Stromal cell of bone marrow (primary cell): Measurements from ENCODE around the gene MARK3.
"Not testable (repeated sequence)": the region's sequence is repeated elsewhere in the genome, so short reads cannot be mapped to it uniquely, and the experiment has no call there.

ENCODE experiments used
- DNase-seq: peaks from one replicate; pipeline ENCODE4 v3.0.0-alpha.2; 2012; ENCODE audit warnings: low read depth

The MARK3 gene

DNA sequence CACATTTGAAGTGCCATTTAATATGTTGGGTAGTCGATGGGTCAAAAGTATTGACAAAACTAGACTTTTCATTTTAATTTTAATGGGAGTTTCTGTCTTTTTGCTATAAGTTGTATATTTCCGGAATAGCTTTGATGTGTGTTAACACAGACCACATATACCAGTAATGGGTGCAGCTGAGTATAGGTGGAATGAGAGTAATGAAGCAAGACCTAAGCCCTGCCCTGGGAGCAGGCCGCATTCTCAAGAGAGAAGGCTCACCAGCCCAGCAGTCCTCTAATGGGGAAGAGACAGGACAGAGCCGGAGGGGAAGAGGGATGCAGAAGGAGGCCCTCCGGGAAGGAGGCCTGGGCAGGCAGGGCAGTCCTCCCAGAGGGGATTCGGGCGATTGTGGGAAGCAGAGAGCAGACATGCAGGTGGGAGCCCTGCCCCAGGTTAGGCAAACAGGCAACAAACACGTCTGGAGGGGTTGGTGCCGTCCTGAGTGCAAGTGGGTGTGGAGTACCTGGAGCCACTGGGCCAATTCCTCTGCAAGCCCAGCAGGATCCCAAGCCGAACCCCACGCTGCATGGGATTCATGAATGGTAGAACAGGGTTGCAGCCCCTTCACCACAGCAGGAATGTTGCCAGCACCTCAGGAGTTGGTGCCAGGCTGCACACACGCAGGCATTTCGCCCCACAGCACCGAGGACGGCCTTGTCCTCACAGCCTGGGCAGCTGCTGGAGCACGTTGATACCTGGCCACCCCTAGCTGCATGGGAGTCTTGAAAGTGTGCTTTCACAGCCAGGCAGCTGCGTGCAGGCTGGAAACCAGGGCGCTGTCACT, 129.6 kb downstream of the MARK3 start:
- no peak for DNase-seq

DNA sequence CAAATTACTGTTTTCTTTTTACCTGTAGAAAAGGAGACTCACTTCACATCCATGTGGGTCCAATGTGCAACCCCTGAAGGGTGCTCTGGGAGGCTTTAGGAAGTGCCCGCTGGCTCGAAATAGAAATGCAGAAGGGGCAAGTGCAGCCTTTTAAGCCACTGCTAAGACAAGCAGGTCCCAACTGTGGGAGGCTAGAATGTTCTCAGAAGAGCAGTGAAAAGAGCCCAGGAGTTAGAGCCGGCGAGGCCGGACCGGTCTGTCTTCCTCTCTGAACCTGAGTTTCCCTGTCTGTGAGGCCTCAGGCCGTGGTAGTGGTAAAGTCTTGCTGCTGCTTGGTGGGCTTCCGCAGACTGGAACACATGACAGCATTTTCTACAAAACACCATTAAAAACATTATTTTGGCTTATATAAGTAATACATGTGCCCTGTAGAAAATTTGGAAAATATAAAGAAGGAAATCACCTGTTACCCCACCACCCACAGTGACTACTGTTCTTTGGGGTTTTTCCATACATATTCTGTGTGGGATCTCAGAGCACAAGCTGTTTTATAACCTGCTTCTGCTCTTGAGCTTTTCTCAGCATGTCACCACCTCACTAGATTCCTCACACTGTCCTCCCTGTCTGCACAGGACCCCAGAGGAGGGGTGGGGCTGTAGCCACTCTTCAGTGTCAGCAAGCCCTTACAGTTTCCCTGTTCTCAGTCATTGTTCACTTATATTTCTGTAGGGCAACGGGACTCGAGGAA, 131.4 kb downstream of the MARK3 start:
- no peak for DNase-seq

DNA sequence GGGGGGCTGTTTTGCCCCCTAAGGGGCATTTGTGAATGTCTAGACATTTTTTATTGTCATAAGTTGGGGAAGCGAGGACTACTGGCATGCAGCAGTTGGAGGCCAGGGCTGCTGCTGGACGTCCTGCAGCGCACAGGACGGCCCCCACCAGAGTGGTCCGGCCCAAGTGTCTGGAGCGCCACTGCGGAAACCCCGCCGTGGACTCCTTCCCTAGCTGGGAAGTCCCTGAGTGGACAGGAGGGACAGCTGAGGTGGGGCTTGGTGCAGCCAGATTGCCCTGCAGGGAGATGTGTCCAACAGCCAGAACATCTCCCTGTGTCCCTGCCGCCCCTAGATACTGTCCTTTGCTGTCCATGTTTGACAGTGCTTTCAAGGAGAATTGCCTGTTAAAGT, 132.0 kb downstream of the MARK3 start:
- DNase-seq = no peak

DNA sequence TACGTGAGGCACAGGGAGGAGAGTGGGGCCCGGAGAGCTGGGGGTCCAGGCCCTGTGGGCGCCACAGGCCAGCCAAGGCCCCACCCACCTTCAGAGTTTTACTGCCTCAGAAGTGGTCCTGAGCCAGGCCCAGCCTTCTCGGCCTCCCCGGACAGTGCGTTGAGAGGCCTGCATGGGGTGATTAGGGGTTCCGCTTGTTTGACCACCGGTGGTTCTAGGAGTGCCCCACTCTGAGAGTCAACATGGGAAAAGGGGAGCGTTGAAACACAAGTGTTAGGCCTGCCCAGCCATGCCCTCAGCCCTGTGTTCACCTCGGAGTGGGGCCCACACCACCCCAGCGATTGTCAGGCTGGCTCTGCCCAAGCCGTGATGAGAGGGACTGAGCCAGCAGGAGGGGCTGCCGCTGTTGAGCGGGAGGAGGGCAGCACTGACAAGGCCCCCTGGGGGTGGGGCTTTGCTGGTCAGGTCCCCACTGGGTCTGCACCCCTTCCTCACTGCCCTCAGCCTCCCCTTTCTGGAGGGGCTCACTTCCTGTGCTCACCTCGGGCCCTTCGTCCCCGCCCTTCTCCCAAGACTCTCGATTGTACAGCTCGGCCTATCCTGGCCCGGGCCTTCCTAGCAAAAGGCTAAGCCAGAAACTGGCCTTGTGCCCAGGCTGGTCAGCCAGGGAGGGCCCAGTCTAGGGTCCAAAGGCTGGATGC, 132.7 kb downstream of the MARK3 start:
- no peak for DNase-seq

DNA sequence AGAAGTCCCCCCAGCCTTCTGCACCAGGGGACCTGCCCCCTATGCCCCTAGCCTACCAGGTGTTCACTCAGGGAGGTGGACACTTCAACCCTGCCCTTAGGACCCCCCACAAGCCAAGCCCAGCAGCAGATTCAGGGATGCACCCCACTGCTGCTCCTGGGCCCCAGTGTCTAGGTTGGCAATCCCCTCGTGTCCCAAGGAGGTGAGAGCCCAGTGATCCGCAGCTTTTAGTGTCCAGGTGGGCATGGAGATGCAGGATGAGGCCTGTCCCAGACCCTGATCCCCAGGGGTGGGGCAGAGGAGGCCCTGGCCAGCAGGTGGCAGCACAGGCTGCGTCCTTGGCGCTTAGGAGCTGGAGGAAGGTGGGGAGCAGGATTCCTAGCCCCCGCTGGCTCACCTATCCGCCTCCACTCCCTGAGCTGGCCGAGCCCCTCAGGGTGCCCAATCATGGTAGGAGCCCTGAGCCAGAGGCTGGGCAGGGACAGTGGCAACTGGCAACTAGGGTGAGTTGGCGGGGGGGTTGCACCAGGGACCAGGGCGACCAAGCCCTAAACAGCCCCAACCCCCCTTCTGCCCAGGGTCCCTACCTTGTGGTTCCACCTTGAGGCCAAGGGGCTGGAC, 133.3 kb downstream of the MARK3 start:
- DNase-seq = no peak

DNA sequence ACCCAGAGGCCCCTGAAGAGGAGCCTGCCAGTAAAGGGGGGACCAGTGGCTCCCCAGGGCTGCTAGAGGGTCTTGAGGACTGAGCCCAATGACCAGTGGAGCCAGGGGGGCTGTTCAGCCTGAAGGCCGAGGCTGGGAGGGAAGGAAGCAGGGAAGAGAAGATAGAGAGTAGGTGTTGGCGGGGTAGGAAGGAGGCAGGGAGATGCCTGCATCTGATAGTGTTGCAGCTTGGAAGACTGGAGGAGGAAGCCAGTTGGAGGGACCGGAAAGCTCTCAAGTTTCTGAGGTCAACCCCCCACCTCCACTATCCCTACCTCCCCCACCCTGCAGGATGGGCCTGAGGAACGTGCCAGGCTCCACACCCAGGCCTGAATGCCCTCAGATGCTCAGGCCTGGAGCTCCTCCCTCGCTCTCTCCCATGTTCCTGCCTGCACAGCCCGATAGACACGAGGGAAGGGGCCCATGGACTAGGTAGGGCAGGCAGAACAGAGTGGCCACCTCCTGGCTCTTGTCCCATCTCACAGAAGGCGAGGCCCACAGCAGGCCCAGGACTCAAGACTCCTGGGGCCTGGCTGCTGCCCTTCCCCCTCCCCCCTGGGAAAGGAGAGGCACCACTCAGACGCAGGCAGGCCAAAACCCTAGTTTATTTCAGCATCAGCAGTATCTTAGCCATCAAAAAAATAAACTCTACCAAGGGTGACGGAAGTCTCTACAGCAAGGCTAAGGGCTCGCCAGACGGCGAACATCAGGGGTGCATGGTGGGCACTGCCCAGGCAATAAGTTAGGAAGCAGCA, 134.0 kb downstream of the MARK3 start:
- no peak for DNase-seq

- DNase-seq = no peak
Observed at GRCh38 chr14:103519837-103520212, 134.6 kb downstream of the MARK3 start.

- DNase-seq = no peak
Observed at GRCh38 chr14:103520269-103520656, 135.0 kb downstream of the MARK3 start.

DNA sequence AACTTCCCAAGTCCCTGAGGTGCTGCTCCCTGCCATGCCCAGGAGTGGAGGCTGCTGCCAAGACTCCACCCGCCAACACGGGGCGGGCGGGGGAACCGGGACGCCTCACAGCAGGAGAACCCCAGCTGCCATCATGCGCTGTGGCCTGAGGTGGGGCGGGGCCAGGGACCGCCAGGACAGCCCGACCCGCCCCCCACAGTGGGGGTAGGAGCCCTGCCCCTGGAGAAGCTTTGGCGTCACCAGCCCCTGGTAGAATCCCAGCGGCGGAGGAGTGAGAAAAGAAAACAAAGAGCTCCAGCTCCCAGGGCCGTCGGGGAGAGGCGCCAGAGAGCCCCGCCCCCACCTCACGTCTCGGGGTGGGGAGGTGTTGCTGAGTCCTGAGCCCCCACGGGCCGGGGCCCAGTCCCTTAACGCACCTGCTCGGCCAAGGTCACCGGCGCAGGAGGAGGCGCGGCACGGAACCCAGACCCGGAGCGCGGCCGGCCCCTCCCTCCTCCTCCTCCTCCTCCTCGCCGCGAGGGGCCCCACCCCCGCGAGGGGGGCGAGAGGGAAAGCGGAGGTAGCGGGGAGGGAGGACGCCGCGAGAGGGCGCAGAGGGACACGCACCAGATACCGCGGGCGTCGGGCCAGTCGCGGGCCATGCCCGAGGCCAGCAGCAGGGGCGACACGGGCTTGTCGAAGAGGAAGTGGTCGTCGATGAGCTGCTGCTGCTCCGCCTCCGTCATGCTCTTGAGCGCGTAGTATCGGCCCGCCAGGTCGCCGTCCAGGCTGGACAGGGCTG, 135.6 kb downstream of the MARK3 start:
- no peak for DNase-seq

DNA sequence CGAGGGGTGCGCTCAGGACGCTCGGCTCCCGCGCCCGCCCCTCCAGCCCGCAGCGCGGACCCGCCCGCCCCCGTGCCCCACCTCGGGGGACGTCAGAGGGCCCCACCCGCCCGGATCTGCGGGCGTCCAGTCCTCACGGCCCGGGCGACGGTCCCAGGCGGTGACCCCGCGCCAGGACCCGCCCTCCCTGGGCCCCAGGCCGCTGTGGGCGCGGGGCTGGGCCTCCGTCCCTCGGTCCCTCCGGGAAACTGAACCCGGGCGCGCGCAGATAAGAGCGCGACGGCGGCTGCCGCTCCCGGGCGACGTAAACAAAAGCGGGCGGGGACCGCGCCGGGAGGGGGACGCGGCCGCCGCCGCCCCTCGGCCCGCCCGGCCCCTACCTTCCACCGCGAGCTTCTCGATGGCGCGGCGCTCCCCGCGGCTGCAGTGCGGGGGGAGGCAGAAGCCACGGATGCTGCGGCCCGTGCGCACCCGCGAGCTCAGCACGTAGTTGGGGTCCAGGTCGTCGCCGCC, 136.3 kb downstream of the MARK3 start:
- DNase-seq = no peak

DNA sequence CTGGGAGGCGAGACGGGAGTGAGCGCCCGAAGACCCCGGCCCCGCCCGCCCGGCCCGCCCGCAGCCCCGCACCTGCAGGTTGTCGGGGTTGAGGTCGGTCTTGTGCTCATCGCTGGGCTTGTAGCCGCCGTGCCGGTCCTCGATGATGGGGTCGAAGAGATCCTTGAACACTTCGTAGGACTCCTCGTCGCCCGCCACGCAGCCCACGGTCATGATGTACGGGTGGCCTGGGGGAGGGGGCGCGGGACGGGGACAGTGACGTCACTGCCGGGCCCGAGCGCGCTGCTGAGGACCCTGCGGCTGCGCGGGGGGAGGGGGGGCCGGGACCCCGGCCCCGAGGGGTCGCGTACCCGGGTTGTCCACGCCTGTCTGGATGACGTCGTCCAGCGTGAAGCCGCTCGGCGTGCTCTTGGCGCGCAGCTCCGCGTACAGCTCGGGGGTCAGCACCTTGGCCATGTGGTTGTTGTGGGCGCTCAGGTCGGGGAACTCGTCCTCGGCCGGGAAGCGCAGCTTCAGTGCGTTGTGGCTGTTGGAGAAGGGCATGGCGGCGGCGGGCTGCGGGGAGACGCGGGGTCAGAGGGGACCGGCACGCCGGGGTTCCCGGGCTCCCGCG, 136.8 kb downstream of the MARK3 start:
- DNase-seq = no peak

GRCh38 chr14:103522649-103523574, 137.7 kb downstream of the MARK3 start, which contains the start of gene CKB:
CKB (minus strand) TSS chr14:103522830; CDS start chr14:103522493, 337 bp downstream.
- no peak for DNase-seq

GRCh38 chr14:103523575-103523954, 138.3 kb downstream of the MARK3 start:
- no peak for DNase-seq

GRCh38 chr14:103524002-103524935, 139.1 kb downstream of the MARK3 start:
- no peak for DNase-seq

- not testable (repeated sequence) for DNase-seq
Observed at GRCh38 chr14:103525430-103526246, 140.4 kb downstream of the MARK3 start.

DNA sequence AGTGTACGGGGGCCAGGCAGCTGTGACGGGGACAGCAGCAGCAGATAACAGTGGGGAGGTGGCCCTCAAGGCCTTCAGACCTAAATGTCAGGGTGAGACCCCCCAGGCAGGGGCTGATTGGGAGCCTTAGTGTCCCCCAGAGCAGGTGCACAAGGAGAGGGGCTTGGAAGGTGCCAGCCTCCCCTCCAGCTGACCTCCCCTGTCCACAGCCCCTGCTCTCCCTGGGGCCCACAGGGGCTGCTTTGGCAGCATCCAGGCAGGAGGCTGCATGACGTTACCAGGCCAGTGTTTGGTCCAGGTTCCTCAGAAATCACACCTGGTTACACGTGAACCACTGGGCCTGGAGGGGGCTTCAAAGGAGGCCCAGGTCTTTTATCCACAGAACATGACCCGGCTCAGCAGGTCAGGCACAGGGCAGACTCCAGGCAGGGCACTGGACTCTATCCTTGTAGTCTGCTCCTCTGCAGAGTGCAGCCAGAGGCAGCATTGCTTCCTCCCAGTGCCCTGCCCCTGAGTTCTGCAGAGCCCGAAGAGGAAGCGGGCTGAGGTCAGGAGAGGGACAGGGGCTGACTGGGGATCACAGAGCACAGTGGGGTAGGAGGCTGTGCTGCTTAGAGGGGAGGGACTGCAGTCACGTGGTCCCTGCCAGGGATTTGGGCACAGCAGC, 141.2 kb downstream of the MARK3 start:
- no peak for DNase-seq

DNA sequence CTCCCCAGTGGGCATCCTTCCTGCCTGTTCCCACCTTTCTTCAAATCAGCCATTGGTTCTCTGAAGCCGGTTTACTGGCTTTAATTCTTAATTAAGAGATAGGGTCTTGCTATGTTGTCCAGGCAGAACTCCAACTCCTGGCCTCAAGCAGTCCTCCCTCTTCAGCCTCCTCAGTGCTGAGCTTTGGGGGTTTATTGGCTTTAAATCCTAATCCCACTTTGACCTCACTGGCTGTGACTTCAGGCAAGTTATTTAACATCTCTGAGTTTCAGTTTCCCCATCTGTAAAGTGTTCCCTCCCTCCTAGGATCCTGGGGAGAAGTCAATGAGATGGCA, 141.7 kb downstream of the MARK3 start:
- no peak for DNase-seq
